Ishikawa (cell line): ENCODE data around the gene APOBEC4.

Source experiments
- CEBPB ChIP-seq: IDR thresholded peaks from 2 replicates; pipeline ENCODE4 v1.6.1; 2012
- EP300 ChIP-seq: IDR thresholded peaks from 2 replicates; pipeline ENCODE4 v1.6.1; 2012; ENCODE audit warnings: borderline replicate concordance
- TF ChIP-seq, protein P1 (sequence below): IDR thresholded peaks from 2 replicates; pipeline ENCODE4 v1.6.1; 2012; ENCODE audit warnings: low read depth, mild to moderate bottlenecking

DNA sequence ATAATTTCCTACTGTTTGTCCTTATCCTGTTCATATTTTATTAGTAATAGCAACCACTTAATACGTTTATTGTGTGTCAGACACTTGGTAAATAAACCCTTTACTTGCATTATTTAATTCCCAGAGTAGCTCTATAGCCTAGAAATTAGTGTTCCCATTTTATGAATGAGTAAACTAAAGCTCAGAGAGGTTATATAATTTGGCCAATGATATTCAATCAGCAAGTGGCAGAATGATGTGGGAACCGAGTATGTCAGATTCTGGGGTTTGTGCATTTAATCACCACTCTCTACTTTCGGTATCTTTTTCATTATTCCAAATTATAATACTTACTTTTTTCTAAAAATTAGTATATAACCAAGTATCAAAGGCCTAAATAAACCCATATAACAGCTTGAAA is 10.9 kb downstream of the APOBEC4 start:
- TF ChIP-seq, protein P1, sequence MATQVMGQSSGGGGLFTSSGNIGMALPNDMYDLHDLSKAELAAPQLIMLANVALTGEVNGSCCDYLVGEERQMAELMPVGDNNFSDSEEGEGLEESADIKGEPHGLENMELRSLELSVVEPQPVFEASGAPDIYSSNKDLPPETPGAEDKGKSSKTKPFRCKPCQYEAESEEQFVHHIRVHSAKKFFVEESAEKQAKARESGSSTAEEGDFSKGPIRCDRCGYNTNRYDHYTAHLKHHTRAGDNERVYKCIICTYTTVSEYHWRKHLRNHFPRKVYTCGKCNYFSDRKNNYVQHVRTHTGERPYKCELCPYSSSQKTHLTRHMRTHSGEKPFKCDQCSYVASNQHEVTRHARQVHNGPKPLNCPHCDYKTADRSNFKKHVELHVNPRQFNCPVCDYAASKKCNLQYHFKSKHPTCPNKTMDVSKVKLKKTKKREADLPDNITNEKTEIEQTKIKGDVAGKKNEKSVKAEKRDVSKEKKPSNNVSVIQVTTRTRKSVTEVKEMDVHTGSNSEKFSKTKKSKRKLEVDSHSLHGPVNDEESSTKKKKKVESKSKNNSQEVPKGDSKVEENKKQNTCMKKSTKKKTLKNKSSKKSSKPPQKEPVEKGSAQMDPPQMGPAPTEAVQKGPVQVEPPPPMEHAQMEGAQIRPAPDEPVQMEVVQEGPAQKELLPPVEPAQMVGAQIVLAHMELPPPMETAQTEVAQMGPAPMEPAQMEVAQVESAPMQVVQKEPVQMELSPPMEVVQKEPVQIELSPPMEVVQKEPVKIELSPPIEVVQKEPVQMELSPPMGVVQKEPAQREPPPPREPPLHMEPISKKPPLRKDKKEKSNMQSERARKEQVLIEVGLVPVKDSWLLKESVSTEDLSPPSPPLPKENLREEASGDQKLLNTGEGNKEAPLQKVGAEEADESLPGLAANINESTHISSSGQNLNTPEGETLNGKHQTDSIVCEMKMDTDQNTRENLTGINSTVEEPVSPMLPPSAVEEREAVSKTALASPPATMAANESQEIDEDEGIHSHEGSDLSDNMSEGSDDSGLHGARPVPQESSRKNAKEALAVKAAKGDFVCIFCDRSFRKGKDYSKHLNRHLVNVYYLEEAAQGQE: no peak
- TF ChIP-seq CEBPB (no peak), EP300 (no peak)
